Osteocyte (in vitro differentiated cells): ENCODE results near the gene ANKRD55. TPM values are rescaled to one million over a fixed set of nuclear protein-coding genes. Genes with fewer than 3 reads are reported as not detected.

Source experiments
- DNase-seq: peaks from one replicate; pipeline ENCODE4 v3.0.0; 2021; ENCODE audit warnings: mixed read lengths; ENCODE audit not compliant: unreplicated experiment; ENCODE audit errors: extremely low spot score
- H3K27ac Mint-ChIP-seq: one replicate; pipeline ENCODE4 v1.8.0; 2021; ENCODE audit warnings: mild to moderate bottlenecking, mixed read lengths; ENCODE audit not compliant: unreplicated experiment
- H3K27me3 Mint-ChIP-seq: one replicate; pipeline ENCODE4 v1.8.0; 2021; ENCODE audit warnings: mixed read lengths; ENCODE audit not compliant: unreplicated experiment
- H3K36me3 Mint-ChIP-seq: one replicate; pipeline ENCODE4 v1.8.0; 2021; ENCODE audit warnings: mixed read lengths; ENCODE audit not compliant: unreplicated experiment
- H3K4me1 Mint-ChIP-seq: one replicate; pipeline ENCODE4 v1.8.0; 2021; ENCODE audit warnings: mixed read lengths; ENCODE audit not compliant: unreplicated experiment
- H3K4me3 Mint-ChIP-seq: one replicate; pipeline ENCODE4 v1.8.0; 2021; ENCODE audit warnings: mild to moderate bottlenecking, moderate library complexity, mixed read lengths; ENCODE audit not compliant: unreplicated experiment
- H3K9me3 Mint-ChIP-seq: one replicate; pipeline ENCODE4 v1.8.0; 2021; ENCODE audit warnings: mixed read lengths; ENCODE audit not compliant: unreplicated experiment
- total RNA-seq: library from RNA; stranded (reverse); gene quantifications from 2 replicates; pipeline ENCODE4 v1.2.1, GENCODE V29; 2021
- TF ChIP-seq, protein P1 (sequence below): fragments of 200-600 bp; sonication (generic); IDR thresholded peaks from 2 replicates; pipeline ENCODE4 v1.5.0; 2021; ENCODE audit warnings: antibody characterized with exemption, mild to moderate bottlenecking, moderate library complexity

Gene ANKRD55
- total RNA-seq, 1 donor from 2014 or later, result not detected

DNA sequence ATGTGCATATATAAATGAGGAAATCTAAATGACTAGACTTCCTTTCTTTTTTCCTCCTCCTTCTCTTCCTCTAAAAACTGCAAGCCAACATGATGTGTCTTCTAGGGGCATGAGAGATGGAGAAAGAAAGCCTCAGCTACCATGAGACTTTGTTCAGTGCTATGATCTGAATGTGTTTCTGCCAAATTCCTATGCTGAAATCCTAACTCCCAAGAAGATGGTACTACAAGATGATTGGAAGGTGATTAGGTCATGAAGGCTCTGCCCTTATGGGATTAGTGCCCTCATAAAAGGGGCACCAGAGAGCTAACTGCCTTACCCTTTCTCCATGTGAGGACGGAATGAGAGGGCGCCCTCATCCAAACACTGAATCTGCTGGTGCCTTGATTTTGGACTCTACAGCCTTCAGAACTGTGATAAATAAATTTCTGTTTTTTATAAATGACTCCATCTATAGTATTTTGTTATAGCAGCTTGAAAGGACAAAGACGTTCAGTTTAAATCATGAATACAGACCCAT, 166.1 kb downstream of the ANKRD55 start:
- Mint-ChIP-seq H3K4me1 (peaks cover 25% of the 10 kb centered on the region), H3K27me3 (no peaks in the 10 kb centered on the region), H3K9me3 (no peaks in the 10 kb centered on the region), H3K27ac (no peak overlapping the region), H3K36me3 (peaks cover 2% of the 10 kb centered on the region), H3K4me3 (no peak overlapping the region)
- TF ChIP-seq, protein P1, sequence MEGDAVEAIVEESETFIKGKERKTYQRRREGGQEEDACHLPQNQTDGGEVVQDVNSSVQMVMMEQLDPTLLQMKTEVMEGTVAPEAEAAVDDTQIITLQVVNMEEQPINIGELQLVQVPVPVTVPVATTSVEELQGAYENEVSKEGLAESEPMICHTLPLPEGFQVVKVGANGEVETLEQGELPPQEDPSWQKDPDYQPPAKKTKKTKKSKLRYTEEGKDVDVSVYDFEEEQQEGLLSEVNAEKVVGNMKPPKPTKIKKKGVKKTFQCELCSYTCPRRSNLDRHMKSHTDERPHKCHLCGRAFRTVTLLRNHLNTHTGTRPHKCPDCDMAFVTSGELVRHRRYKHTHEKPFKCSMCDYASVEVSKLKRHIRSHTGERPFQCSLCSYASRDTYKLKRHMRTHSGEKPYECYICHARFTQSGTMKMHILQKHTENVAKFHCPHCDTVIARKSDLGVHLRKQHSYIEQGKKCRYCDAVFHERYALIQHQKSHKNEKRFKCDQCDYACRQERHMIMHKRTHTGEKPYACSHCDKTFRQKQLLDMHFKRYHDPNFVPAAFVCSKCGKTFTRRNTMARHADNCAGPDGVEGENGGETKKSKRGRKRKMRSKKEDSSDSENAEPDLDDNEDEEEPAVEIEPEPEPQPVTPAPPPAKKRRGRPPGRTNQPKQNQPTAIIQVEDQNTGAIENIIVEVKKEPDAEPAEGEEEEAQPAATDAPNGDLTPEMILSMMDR, result no peak
- DNase-seq, result no peak

DNA sequence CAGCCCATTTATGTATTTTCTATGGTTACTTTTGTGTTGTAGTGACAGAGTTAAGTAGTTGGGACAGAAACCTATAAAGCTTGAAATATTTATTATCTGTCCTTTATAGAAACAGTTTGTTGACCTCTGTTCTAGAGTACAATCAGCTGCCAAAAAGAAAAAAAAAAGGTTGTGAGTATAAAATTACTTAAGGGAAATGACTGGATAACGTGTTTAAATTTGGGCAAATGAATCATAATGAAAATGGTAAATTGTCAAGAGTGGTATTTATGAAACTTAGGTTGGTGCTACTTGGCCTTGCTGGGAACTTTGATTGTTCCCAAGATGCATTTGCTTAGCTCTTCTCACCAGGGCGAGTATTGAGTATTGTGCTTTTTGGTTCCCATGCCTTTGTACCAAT, 168.1 kb downstream of the ANKRD55 start:
- no peaks in the 10 kb centered on the region for H3K27me3 Mint-ChIP-seq
- no peaks in the 10 kb centered on the region for H3K36me3 Mint-ChIP-seq
- peaks cover 7% of the 10 kb centered on the region for H3K4me1 Mint-ChIP-seq
- H3K9me3 Mint-ChIP-seq, result no peaks in the 10 kb centered on the region
- TF ChIP-seq, protein P1, result no peak
- no peak for DNase-seq
- H3K27ac Mint-ChIP-seq, result no peak overlapping the region
- H3K4me3 Mint-ChIP-seq, result no peak overlapping the region

DNA sequence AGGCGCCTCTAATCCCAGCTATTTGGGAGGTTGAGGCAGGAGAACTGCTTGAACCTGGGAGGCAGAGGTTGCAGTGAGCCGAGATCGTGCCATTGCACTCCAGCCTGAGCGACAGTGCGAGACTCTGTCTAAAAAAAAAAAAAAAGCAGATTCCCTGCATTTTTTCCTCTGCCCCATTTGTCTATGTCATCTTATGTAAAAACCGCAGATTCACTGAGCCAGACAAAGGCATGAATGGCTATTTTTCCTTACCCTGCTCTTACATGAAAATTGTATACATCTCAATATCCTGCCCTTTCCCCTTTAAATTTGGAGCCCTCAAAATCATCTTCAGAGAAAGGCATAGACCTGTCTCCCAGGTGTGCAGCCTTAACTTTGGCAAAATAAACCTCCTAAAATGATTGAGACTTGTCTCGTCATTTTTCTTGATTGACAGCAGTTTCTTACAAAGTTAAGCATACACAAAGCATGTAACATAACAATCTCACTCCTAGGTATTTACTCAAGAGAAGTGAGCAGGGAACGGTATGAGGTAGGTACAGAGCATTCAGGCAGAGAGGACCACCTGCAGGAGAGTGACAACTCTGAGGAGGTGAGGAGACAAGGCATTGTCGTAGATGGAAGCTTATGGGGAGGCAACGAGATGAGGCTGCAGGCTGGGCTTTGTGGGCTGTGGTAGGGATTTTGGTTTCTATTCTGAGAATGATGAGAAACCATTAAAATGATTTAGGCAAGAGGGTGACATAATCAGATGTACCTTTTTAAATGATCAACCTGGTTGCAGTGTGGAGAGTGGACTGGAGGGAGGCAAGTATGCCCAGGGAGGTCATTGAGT, 172.6 kb downstream of the ANKRD55 start:
- DNase-seq, result no peak
- H3K27ac Mint-ChIP-seq, result no peak overlapping the region
- TF ChIP-seq, protein P1, result no peak
- H3K4me3 Mint-ChIP-seq, result no peak overlapping the region
- peaks cover 11% of the 10 kb centered on the region for H3K4me1 Mint-ChIP-seq
- no peaks in the 10 kb centered on the region for H3K36me3 Mint-ChIP-seq
- H3K9me3 Mint-ChIP-seq, result no peaks in the 10 kb centered on the region
- no peaks in the 10 kb centered on the region for H3K27me3 Mint-ChIP-seq

DNA sequence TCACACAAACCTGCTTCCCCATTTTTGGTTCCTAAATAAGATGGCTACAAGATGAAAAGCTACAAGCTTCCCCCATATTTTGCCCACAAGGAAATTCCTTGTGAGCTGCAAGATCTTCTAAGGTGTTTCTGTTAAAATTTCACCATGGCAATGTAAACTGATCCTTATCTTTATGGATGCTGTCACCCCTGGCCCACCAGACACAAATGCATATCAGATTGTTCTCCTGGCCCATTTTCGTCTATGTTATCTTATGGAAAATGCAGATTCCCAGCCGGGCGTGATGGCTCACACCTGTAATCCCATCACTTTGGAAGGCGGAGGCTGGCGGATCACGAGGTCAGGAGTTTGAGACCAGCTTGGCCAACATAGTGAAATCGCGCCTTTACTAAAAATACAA, 173.3 kb downstream of the ANKRD55 start:
- TF ChIP-seq, protein P1, result no peak
- DNase-seq, result no peak
- Mint-ChIP-seq H3K27ac (no peak overlapping the region), H3K27me3 (no peaks in the 10 kb centered on the region), H3K9me3 (no peaks in the 10 kb centered on the region), H3K4me3 (no peak overlapping the region), H3K36me3 (no peaks in the 10 kb centered on the region), H3K4me1 (peaks cover 11% of the 10 kb centered on the region)

DNA sequence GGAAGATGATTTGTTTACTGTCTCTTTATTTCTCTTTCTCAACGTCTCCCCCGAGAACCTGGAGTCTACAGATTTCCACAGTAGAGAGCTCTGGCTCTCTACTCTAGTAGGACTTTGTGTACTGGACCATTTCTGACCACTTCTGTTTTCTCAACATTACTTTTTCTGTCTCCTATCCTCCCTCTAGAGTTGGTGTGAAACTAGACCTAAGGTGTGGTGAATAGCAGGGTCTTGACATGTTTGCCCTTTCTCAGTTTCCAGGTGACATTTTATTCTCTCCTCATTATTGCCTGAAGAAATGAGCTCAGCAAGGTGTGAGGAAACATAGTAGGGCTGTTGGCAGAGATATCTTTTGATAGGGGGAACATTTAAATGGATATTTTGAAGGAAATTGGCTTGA, 176.3 kb downstream of the ANKRD55 start:
- peaks cover 11% of the 10 kb centered on the region for H3K4me1 Mint-ChIP-seq
- H3K4me3 Mint-ChIP-seq, result no peak overlapping the region
- H3K27ac Mint-ChIP-seq, result no peak overlapping the region
- no peaks in the 10 kb centered on the region for H3K36me3 Mint-ChIP-seq
- TF ChIP-seq, protein P1, result no peak
- no peaks in the 10 kb centered on the region for H3K27me3 Mint-ChIP-seq
- H3K9me3 Mint-ChIP-seq, result peaks cover 5% of the 10 kb centered on the region
- DNase-seq, result no peak
